HFFc6 (cell line): ENCODE results near the gene ADGRV1. TPM values are rescaled to one million over a fixed set of nuclear protein-coding genes. Genes with fewer than 3 reads are reported as not detected.

Experiments used
- DNase-seq: peaks from one replicate; pipeline ENCODE4 v3.0.0-alpha.2; 2018
- H3K27ac Mint-ChIP-seq: 2 replicates; pipeline ENCODE4 v1.8.0; 2020; ENCODE audit warnings: mild to moderate bottlenecking, mixed read lengths
- H3K27me3 Mint-ChIP-seq: 2 replicates; pipeline ENCODE4 v1.8.0; 2021; ENCODE audit warnings: mild to moderate bottlenecking, moderate library complexity, mixed read lengths; ENCODE audit not compliant: insufficient read depth
- H3K36me3 Mint-ChIP-seq: 2 replicates; pipeline ENCODE4 v1.8.0; 2021; ENCODE audit warnings: low read depth, mixed read lengths
- H3K4me1 Mint-ChIP-seq: 2 replicates; pipeline ENCODE4 v1.8.0; 2020; ENCODE audit warnings: low read depth, mixed read lengths
- H3K4me3 Mint-ChIP-seq: 2 replicates; pipeline ENCODE4 v1.8.0; 2020; ENCODE audit warnings: mild to moderate bottlenecking, moderate library complexity, mixed read lengths
- H3K9me3 Mint-ChIP-seq: 2 replicates; pipeline ENCODE4 v1.8.0; 2020; ENCODE audit warnings: mild to moderate bottlenecking, mixed read lengths
- total RNA-seq, 6 experiments: library from RNA; stranded (reverse); fragmentation: NEBNext Ultra II Directional; extraction: Animal tissue kit (Norgen Biotek cat#: 25700); gene quantifications; 2 replicates in 1 of 6; 3 replicates in 5 of 6; pipeline ENCODE4 v1.2.3, GENCODE V29; 2021
- TF ChIP-seq, protein P1 (sequence below): fragments of 200-600 bp; sonication (generic); IDR thresholded peaks from 2 replicates; pipeline ENCODE4 v1.5.0; 2021; ENCODE audit warnings: antibody characterized with exemption, mild to moderate bottlenecking

Gene ADGRV1
- total RNA-seq, 6 experiments from 2014 or later: not detected

DNA sequence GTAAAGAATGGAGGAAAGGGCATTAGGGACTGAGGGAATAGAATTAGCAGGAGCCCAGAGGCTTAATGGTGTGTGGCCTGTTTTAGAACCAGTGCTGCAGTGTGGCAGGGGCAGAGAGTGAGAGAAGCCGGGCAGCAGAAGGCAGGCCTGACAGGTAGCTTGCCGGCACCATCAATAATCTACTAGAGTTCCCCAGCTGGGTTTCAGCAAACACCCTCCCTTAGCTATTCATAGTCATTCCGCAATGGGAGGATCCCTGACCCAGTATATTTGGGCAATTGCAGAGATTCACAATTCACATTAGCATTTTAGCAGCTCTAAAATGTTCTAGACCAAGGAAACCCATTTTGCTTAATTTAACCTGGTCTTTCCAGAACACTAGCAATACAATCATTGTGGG, 596.7 kb downstream of the ADGRV1 start:
- TF ChIP-seq, protein P1, sequence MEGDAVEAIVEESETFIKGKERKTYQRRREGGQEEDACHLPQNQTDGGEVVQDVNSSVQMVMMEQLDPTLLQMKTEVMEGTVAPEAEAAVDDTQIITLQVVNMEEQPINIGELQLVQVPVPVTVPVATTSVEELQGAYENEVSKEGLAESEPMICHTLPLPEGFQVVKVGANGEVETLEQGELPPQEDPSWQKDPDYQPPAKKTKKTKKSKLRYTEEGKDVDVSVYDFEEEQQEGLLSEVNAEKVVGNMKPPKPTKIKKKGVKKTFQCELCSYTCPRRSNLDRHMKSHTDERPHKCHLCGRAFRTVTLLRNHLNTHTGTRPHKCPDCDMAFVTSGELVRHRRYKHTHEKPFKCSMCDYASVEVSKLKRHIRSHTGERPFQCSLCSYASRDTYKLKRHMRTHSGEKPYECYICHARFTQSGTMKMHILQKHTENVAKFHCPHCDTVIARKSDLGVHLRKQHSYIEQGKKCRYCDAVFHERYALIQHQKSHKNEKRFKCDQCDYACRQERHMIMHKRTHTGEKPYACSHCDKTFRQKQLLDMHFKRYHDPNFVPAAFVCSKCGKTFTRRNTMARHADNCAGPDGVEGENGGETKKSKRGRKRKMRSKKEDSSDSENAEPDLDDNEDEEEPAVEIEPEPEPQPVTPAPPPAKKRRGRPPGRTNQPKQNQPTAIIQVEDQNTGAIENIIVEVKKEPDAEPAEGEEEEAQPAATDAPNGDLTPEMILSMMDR: no peak
- H3K9me3 Mint-ChIP-seq: no peaks in the 10 kb centered on the region
- H3K27me3 Mint-ChIP-seq: peaks cover 2% of the 10 kb centered on the region; the same call in 1 of the 2 replicates
- H3K27ac Mint-ChIP-seq: no peak overlapping the region
- H3K36me3 Mint-ChIP-seq: no peaks in the 10 kb centered on the region
- peaks cover 16% of the 10 kb centered on the region for H3K4me1 Mint-ChIP-seq
- H3K4me3 Mint-ChIP-seq: no peak overlapping the region
- no peak for DNase-seq

DNA sequence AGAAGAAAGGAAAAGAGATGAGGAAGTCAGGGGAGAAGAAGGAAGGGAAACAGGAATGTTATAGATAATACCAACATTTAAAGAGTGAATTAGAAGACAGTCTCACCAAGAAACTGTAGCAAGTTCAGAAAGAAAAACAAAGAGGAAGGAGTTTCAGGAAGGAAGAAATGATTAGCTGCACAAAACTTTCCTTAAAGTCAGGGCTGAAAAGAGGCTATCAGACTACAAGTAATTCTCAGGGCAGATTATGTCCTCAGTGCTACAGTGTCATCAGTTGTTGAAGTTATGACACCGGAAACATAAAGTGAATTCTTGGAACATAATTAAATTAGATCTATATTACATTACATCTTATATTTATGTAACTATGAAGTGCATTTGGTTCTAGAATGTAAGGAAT, 597.6 kb downstream of the ADGRV1 start:
- DNase-seq: no peak
- Mint-ChIP-seq H3K9me3 (no peaks in the 10 kb centered on the region), H3K4me1 (peaks cover 18% of the 10 kb centered on the region), H3K27ac (no peak overlapping the region), H3K36me3 (no peaks in the 10 kb centered on the region), H3K4me3 (no peak overlapping the region), H3K27me3 (peaks cover 2% of the 10 kb centered on the region; the same call in 1 of the 2 replicates)
- TF ChIP-seq, protein P1: no peak

DNA sequence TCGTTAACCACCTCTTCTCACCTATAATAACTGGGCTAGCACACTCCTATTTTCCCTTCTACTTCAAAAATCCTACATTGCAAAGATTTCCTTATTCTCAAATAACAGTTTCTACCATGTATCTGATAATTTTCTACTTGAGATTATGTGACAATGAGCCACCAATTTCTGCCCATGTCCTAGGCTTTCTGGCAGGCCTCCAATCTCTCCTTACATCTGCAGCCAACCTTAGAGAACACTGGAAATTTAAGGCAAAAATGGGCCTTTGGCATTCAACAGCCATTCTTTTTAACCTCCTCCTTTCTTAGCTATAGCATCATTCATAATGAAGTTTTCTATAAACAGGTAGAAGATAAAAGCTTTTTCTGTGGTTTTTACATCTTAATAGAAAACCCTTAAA, 599.4 kb downstream of the ADGRV1 start:
- Mint-ChIP-seq H3K4me1 (peaks cover 26% of the 10 kb centered on the region), H3K9me3 (no peaks in the 10 kb centered on the region), H3K4me3 (no peak overlapping the region), H3K36me3 (no peaks in the 10 kb centered on the region), H3K27ac (no peak overlapping the region), H3K27me3 (peaks cover 2% of the 10 kb centered on the region; the same call in 1 of the 2 replicates)
- TF ChIP-seq, protein P1: no peak
- no peak for DNase-seq

DNA sequence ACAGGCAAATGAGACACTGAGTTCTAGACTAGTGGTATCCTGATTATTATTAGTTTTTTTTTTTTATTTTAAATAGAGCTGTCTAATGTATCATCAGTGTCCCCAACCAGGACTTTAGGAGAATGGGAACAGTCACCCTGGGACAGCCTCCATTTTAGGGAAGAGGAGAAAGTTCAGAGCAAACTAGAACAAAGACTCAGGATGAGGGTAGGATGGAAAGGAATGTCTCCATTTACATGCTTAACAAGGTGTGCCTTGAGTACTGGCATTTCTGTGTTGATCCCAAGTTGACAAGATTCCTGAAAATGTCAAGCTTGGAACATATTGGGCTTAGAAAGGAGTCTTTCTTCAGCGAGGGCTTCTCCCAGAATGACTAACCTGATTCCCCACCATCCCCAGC, 601.0 kb downstream of the ADGRV1 start:
- Mint-ChIP-seq H3K27me3 (peaks cover 2% of the 10 kb centered on the region; the same call in 1 of the 2 replicates), H3K27ac (no peak overlapping the region), H3K4me1 (peaks cover 38% of the 10 kb centered on the region), H3K4me3 (no peak overlapping the region), H3K9me3 (no peaks in the 10 kb centered on the region), H3K36me3 (no peaks in the 10 kb centered on the region)
- no peak for DNase-seq
- TF ChIP-seq, protein P1: no peak

DNA sequence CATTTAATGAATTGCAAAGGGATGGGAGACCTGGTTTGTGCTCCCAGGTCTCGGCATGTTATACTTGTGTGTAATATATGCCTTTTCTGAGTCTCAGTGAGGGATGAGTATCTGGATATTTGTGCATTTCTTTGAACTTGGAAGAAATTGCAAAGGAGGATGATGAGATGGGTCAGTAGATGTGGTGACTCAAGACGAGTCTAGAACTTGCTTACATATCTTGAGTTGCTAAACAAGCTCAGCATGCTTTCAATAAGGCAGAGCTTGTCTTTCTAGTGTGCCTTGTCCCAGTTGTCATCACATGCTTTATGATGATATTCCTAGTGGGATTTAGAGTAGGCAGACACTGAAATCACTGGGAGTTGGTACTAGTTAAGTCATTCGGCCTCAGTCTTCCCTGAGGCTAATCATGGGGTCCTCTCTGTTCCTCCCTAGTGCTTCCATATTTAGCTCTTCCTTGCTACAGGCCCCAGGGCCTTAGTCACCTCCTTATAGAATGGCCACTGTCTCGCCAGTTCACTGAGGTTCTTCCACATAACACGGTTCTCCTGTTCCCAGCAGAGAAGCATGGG, 602.2 kb downstream of the ADGRV1 start:
- Mint-ChIP-seq H3K36me3 (no peaks in the 10 kb centered on the region), H3K4me1 (peaks cover 42% of the 10 kb centered on the region), H3K27ac (no peak overlapping the region), H3K9me3 (no peaks in the 10 kb centered on the region), H3K4me3 (no peak overlapping the region), H3K27me3 (peaks cover 2% of the 10 kb centered on the region; the same call in 1 of the 2 replicates)
- TF ChIP-seq, protein P1: no peak
- no peak for DNase-seq
